ENCODE data around the gene ZFP69B.

DNA sequence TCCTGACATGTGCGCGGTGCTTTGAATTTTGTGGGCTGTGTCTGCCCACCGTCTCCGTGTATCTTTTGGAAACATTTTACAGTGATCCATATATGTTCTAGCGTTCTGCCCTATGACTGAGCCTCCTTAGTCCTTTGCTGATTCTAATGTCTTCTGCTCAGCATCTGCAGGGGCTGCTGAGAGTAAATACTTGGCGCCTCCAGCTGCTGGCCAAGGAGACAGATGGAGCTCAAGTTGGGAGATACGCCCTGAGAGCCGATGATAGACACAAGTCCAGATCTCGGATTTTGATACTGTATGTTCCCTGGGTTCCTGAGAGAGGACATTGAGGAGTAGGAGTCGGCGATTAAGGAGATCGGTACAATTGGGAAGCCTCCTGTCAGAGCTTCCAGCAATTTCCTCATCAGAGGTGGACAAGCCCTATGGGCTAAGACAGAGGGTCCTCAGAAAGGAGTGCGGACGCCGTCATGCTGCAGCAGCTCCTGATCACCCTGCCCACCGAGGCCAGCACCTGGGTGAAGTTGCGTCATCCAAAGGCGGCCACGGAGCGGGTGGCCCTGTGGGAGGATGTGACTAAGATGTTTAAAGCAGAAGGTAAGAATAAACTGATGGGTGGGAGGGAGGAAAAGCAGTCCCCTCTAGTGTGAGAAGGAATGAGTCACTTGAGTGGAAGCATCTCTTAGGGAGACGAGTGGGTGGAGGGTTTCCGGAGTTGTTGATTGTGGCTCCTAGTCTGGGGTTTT lies 390 bp downstream of the ZFP69B start:
- no peak for TF ChIP-seq EZH2 (IDR thresholded peaks at IDR 0.05; ENCODE audit: low read depth)
- TF ChIP-seq, protein P1, sequence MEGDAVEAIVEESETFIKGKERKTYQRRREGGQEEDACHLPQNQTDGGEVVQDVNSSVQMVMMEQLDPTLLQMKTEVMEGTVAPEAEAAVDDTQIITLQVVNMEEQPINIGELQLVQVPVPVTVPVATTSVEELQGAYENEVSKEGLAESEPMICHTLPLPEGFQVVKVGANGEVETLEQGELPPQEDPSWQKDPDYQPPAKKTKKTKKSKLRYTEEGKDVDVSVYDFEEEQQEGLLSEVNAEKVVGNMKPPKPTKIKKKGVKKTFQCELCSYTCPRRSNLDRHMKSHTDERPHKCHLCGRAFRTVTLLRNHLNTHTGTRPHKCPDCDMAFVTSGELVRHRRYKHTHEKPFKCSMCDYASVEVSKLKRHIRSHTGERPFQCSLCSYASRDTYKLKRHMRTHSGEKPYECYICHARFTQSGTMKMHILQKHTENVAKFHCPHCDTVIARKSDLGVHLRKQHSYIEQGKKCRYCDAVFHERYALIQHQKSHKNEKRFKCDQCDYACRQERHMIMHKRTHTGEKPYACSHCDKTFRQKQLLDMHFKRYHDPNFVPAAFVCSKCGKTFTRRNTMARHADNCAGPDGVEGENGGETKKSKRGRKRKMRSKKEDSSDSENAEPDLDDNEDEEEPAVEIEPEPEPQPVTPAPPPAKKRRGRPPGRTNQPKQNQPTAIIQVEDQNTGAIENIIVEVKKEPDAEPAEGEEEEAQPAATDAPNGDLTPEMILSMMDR (conservative IDR thresholded peaks at IDR 0.05): no peak

Data from PC-9 (cell line).